PFSK-1 (cell line): Measurements from ENCODE around the gene SSH2.

Experiments
- REST ChIP-seq, 2 experiments: IDR thresholded peaks; 2 replicates each; pipeline versions ENCODE4 v1.6.1 to v1.8.0; 2011 to 2012; ENCODE audit warnings: low read depth in 2 of 2, low read length in 2 of 2, control low read depth in 1 of 2, inconsistent platforms in 1 of 2, mild to moderate bottlenecking in 1 of 2, moderate library complexity in 1 of 2; ENCODE audit not compliant: insufficient read depth in 1 of 2
- TAF1 ChIP-seq: IDR thresholded peaks from 2 replicates; pipeline ENCODE4 v1.6.1; 2012; ENCODE audit warnings: low read length, control low read depth, borderline replicate concordance; ENCODE audit not compliant: insufficient read depth

GRCh38 chr17:29582254-29582765 is 347.7 kb downstream of the SSH2 start:
- TF ChIP-seq TAF1: no peak
- TF ChIP-seq REST (IDR thresholded peaks at IDR 0.05; ENCODE audit: insufficient read depth in 1 of 2, low read depth in 2 of 2, low read length in 2 of 2): no peak
